A673 (cell line): ENCODE measurements around the gene FCMR. TPM values are rescaled to one million over a fixed set of nuclear protein-coding genes. Genes with fewer than 3 reads are reported as not detected.

Experiments used
- BruUV-seq: library from RNA; stranded (reverse); fragments of 400-500 nt; replicated peaks from 2 replicates; lab custom pipeline; 2021; lab: Mats Ljungman, UMichigan
- CTCF ChIA-PET: fragments of 300-600 bp; sonication (Branson Sonifier 250); formaldehyde crosslinking; loops from one replicate; lab custom pipeline; 2022; ENCODE audit warnings: antibody characterized with exemption; lab: Charles Lee
- POLR2A ChIA-PET: fragments of 300-600 bp; sonication (Branson Sonifier 250); formaldehyde crosslinking; loops from one replicate; lab custom pipeline; 2022; ENCODE audit warnings: antibody characterized with exemption; ENCODE audit not compliant: low non-redundant PET; lab: Charles Lee
- DNase-seq: peaks from one replicate; pipeline ENCODE4 v3.0.0-alpha.2; 2015; ENCODE audit warnings: low spot score
- H3K27ac ChIP-seq: fragments of 200-600 bp; sonication (generic); 2 replicates; pipeline ENCODE4 v1.5.1; 2016; ENCODE audit warnings: mixed run types, low read depth, mild to moderate bottlenecking, mixed read lengths, antibody characterized with exemption, low read length; ENCODE audit not compliant: poor library complexity, severe bottlenecking
- H3K27me3 ChIP-seq: fragments of 200-600 bp; sonication (generic); replicated peaks from 2 replicates; pipeline ENCODE4 v1.6.1; 2017; ENCODE audit warnings: mixed run types, low read depth, mild to moderate bottlenecking, mixed read lengths, antibody characterized with exemption, low read length; ENCODE audit not compliant: insufficient read depth, poor library complexity
- H3K36me3 ChIP-seq: fragments of 200-600 bp; sonication (generic); 2 replicates; pipeline ENCODE4 v1.6.1; 2016; ENCODE audit warnings: mixed run types, mild to moderate bottlenecking, mixed read lengths, antibody characterized with exemption, low read length; ENCODE audit not compliant: insufficient read depth, poor library complexity, severe bottlenecking
- H3K4me1 ChIP-seq: fragments of 200-600 bp; sonication (generic); 2 replicates; pipeline ENCODE4 v1.6.1; 2017; ENCODE audit warnings: mixed run types, mild to moderate bottlenecking, mixed read lengths, antibody characterized with exemption, low read length; ENCODE audit not compliant: insufficient read depth, poor library complexity, severe bottlenecking
- H3K4me3 ChIP-seq: fragments of 200-600 bp; sonication (generic); 2 replicates; pipeline ENCODE4 v1.5.1; 2016; ENCODE audit warnings: low read depth, mixed run types, mild to moderate bottlenecking, mixed read lengths, low read length; ENCODE audit not compliant: poor library complexity, severe bottlenecking
- H3K9me3 ChIP-seq: fragments of 200-600 bp; sonication (generic); 2 replicates; pipeline ENCODE4 v1.6.1; 2016; ENCODE audit warnings: mixed run types, low read depth, mild to moderate bottlenecking, mixed read lengths, antibody characterized with exemption, low read length; ENCODE audit not compliant: poor library complexity, severe bottlenecking
- CTCF ChIP-seq: fragments of 300-800, 200-600 bp; sonication (generic); conservative IDR thresholded peaks from 2 replicates; pipeline ENCODE4 v1.5.1; 2017; ENCODE audit warnings: low read depth, mild to moderate bottlenecking, antibody characterized with exemption, low read length, moderate library complexity, mixed read lengths
- EZH2 ChIP-seq: fragments of 200-600 bp; sonication (generic); IDR thresholded peaks from 2 replicates; pipeline ENCODE4 v1.6.1; 2017; ENCODE audit warnings: borderline replicate concordance, low read depth, mild to moderate bottlenecking, mixed read lengths, antibody characterized with exemption, low read length; ENCODE audit not compliant: poor library complexity, severe bottlenecking
- intact Hi-C: fragments of 100-400 bp; cut with micrococcal nuclease; formaldehyde crosslinking; loops from one replicate; pipeline ENCODE4 v1.10.0; 2022; ENCODE audit not compliant: unreplicated experiment
- total RNA-seq: library from RNA; stranded (reverse); gene quantifications from 2 replicates; pipeline ENCODE4 v1.2.3, GENCODE V29; 2021

The FCMR gene
- total RNA-seq, 1 experiment from 2014 or later, result not detected

- ChIA-PET POLR2A (no interaction called here), CTCF (no interaction called here)
Measured at GRCh38 chr1:206902702-206903101, 19.0 kb downstream of the FCMR start.

GRCh38 chr1:206901944-206902343 lies 19.8 kb downstream of the FCMR start:
- CTCF ChIA-PET, result no interaction called here

More at GRCh38 chr1:206902702-206903101, 19.0 kb downstream of the FCMR start:
- DNase-seq, result no peak
- no TSS peak for BruUV-seq
- no peak overlapping the region for H3K4me3 ChIP-seq
- intact Hi-C loops, result no loop called here
- H3K9me3 ChIP-seq, result no peaks in the 10 kb centered on the region
- H3K27ac ChIP-seq, result no peak overlapping the region
- no peaks in the 10 kb centered on the region for H3K27me3 ChIP-seq
- no peaks in the 10 kb centered on the region for H3K4me1 ChIP-seq
- H3K36me3 ChIP-seq, result no peaks in the 10 kb centered on the region
- no peak for TF ChIP-seq EZH2
- TF ChIP-seq CTCF, result no peak

GRCh38 chr1:206900149-206900548 lies 21.6 kb downstream of the FCMR start:
- CTCF ChIA-PET, result interaction anchor here (1.0 kb wide), 1 partner anchor 12 kb away, joined by 3 read pairs; no protein-coding TSS in a partner anchor
- POLR2A ChIA-PET, result no interaction called here
- Histone ChIP-seq H3K9me3 (no peaks in the 10 kb centered on the region), H3K27ac (no peak overlapping the region), H3K4me3 (no peak overlapping the region), H3K4me1 (no peaks in the 10 kb centered on the region), H3K36me3 (no peaks in the 10 kb centered on the region), H3K27me3 (no peaks in the 10 kb centered on the region)
- intact Hi-C loops, result no loop called here
- no peak for TF ChIP-seq CTCF
- TF ChIP-seq EZH2, result no peak
- no TSS peak for BruUV-seq
- no peak for DNase-seq

More at GRCh38 chr1:206901944-206902343, 19.8 kb downstream of the FCMR start:
- intact Hi-C loops, result no loop called here
- no TSS peak for BruUV-seq
- TF ChIP-seq CTCF, result no peak
- no peak for TF ChIP-seq EZH2
- no peak overlapping the region for H3K27ac ChIP-seq
- no peaks in the 10 kb centered on the region for H3K4me1 ChIP-seq
- no peaks in the 10 kb centered on the region for H3K9me3 ChIP-seq
- POLR2A ChIA-PET, result no interaction called here
- no peak for DNase-seq
- no peaks in the 10 kb centered on the region for H3K27me3 ChIP-seq
- no peak overlapping the region for H3K4me3 ChIP-seq
- H3K36me3 ChIP-seq, result no peaks in the 10 kb centered on the region
